HG02870 (cell line): ENCODE results near the gene CBX3.
"Not testable (repeated sequence)": the region's sequence is repeated elsewhere in the genome, so short reads cannot be mapped to it uniquely, and the experiment has no call there.

Experiments used
- ATAC-seq: cut with Tn5 transposase; IDR thresholded peaks from one replicate; pipeline ENCODE4 v1.9.1; 2021; ENCODE audit warnings: mild to moderate bottlenecking, moderate library complexity; ENCODE audit not compliant: unreplicated experiment

Gene CBX3

GRCh38 chr7:26201247-26202018 lies at the start of gene CBX3:
CBX3 (plus strand) TSS chr7:26201745; CDS start chr7:26202999, 1,254 bp downstream.
- ATAC-seq, result peak; percentile 29

- peak; percentile 58 for ATAC-seq
Measured at GRCh38 chr7:26151953-26152781, 49.4 kb upstream of the CBX3 start, which contains the start of gene NFE2L3. NFE2L3 (plus strand) TSS chr7:26152198; CDS start chr7:26152499, 301 bp downstream.

GRCh38 chr7:26152782-26153240 lies 48.7 kb upstream of the CBX3 start:
- ATAC-seq, result not testable (repeated sequence)

GRCh38 chr7:26153241-26153822 lies 48.2 kb upstream of the CBX3 start:
- no peak for ATAC-seq

GRCh38 chr7:26153823-26154783 lies 47.4 kb upstream of the CBX3 start:
- no peak for ATAC-seq

- ATAC-seq, result no peak
Measured at GRCh38 chr7:26155531-26156375, 45.8 kb upstream of the CBX3 start.

GRCh38 chr7:26156451-26157420 lies 44.8 kb upstream of the CBX3 start:
- ATAC-seq, result peak; percentile 31

- no peak for ATAC-seq
Measured at GRCh38 chr7:26157520-26158105, 43.9 kb upstream of the CBX3 start.

GRCh38 chr7:26159243-26159642 lies 42.3 kb upstream of the CBX3 start:
- ATAC-seq, result no peak

GRCh38 chr7:26160896-26161295 lies 40.6 kb upstream of the CBX3 start:
- ATAC-seq, result no peak

GRCh38 chr7:26162431-26162830 lies 39.1 kb upstream of the CBX3 start:
- ATAC-seq, result no peak

GRCh38 chr7:26163804-26164203 lies 37.7 kb upstream of the CBX3 start:
- ATAC-seq, result not testable (repeated sequence)

GRCh38 chr7:26165950-26166683 lies 35.4 kb upstream of the CBX3 start:
- ATAC-seq, result no peak

- no peak for ATAC-seq
Measured at GRCh38 chr7:26166684-26167266, 34.8 kb upstream of the CBX3 start.

GRCh38 chr7:26167303-26167934 lies 34.1 kb upstream of the CBX3 start:
- no peak for ATAC-seq

GRCh38 chr7:26168458-26169023 lies 33.0 kb upstream of the CBX3 start:
- ATAC-seq, result no peak
